Keratinocyte (primary cell): ENCODE results near the gene CFAP46. TPM values are rescaled to one million over a fixed set of nuclear protein-coding genes. Genes with fewer than 3 reads are reported as not detected.

Source experiments
- DNase-seq: peaks from one replicate; pipeline ENCODE4 v3.0.0-alpha.2; 2011; ENCODE audit warnings: low read depth, missing footprints, low spot score
- FAIRE-seq: peaks from 2 replicates; lab custom pipeline; 2011; peaks lifted over from hg19 to GRCh38; lab: Jason Lieb, UNC
- H2AFZ ChIP-seq: 2 replicates; pipeline ENCODE4 v1.6.0; 2012; ENCODE audit warnings: low read length, control low read depth, inconsistent platforms; ENCODE audit not compliant: control insufficient read depth
- H3K27ac ChIP-seq: 2 replicates; pipeline ENCODE4 v1.5.1; 2011; ENCODE audit warnings: low read length; ENCODE audit not compliant: control insufficient read depth, insufficient read depth
- H3K27me3 ChIP-seq: 3 replicates; pipeline ENCODE4 v1.6.0; 2011; ENCODE audit warnings: low read length; ENCODE audit not compliant: control insufficient read depth, insufficient read depth; ENCODE audit errors: extremely low read depth
- H3K36me3 ChIP-seq, 2 experiments: 2 replicates in 1 of 2; 3 replicates in 1 of 2; pipeline ENCODE4 v1.5.1; 2011; ENCODE audit warnings: low read length in 2 of 2, mild to moderate bottlenecking in 1 of 2; ENCODE audit not compliant: control insufficient read depth in 2 of 2, insufficient read depth in 2 of 2; ENCODE audit errors: extremely low read depth in 1 of 2
- H3K4me1 ChIP-seq: 3 replicates; pipeline ENCODE4 v1.5.1; 2011; ENCODE audit warnings: low read length; ENCODE audit not compliant: control insufficient read depth, insufficient read depth; ENCODE audit errors: extremely low read depth
- H3K4me2 ChIP-seq: 3 replicates; pipeline ENCODE4 v1.6.0; 2011; ENCODE audit warnings: low read depth, low read length; ENCODE audit not compliant: control insufficient read depth, insufficient read depth; ENCODE audit errors: extremely low read depth
- H3K4me3 ChIP-seq, 3 experiments: fragments of 200-600 bp in 1 of 3; sonication (generic) in 1 of 3; 2 replicates in 2 of 3; 3 replicates in 1 of 3; pipeline ENCODE4 v1.5.1; 2011 to 2016; ENCODE audit warnings: low read length in 3 of 3, mild to moderate bottlenecking in 3 of 3, control low read depth in 2 of 3, inconsistent platforms in 1 of 3, low read depth in 1 of 3, mixed read lengths in 1 of 3, mixed run types in 1 of 3, moderate library complexity in 1 of 3; ENCODE audit not compliant: control insufficient read depth in 2 of 3, insufficient read depth in 2 of 3; ENCODE audit errors: extremely low read depth in 1 of 3
- H3K79me2 ChIP-seq: 2 replicates; pipeline ENCODE4 v1.6.0; 2012; ENCODE audit warnings: low read length; ENCODE audit not compliant: control insufficient read depth, insufficient read depth
- H3K9ac ChIP-seq: 3 replicates; pipeline ENCODE4 v1.6.0; 2011; ENCODE audit warnings: low read length; ENCODE audit not compliant: control insufficient read depth, insufficient read depth; ENCODE audit errors: extremely low read depth
- H3K9me1 ChIP-seq: 3 replicates; pipeline ENCODE4 v1.6.0; 2011; ENCODE audit warnings: low read length; ENCODE audit not compliant: control insufficient read depth, insufficient read depth; ENCODE audit errors: extremely low read depth
- H3K9me3 ChIP-seq: 2 replicates; pipeline ENCODE4 v1.5.1; 2012; ENCODE audit warnings: low read depth, low read length; ENCODE audit not compliant: control insufficient read depth
- H4K20me1 ChIP-seq: 3 replicates; pipeline ENCODE4 v1.6.0; 2011; ENCODE audit warnings: low read length; ENCODE audit not compliant: control insufficient read depth, insufficient read depth; ENCODE audit errors: extremely low read depth
- CTCF ChIP-seq, 3 experiments: IDR thresholded peaks in 1 of 3; conservative IDR thresholded peaks in 1 of 3; optimal IDR thresholded peaks in 1 of 3; 2 replicates in 2 of 3; 3 replicates in 1 of 3; pipeline versions ENCODE3 to v1.5.1; 2011; ENCODE audit warnings: low read length in 3 of 3, mild to moderate bottlenecking in 3 of 3, moderate library complexity in 2 of 3, control low read depth in 1 of 3, inconsistent platforms in 1 of 3; ENCODE audit not compliant: insufficient read depth in 2 of 3; ENCODE audit errors: extremely low read depth in 1 of 3
- EZH2 ChIP-seq: IDR thresholded peaks from one replicate; pipeline ENCODE4 v1.6.1; 2012; ENCODE audit warnings: inconsistent platforms, mild to moderate bottlenecking, low read length, moderate library complexity
- dilution Hi-C: fragments of 300-500 bp; cut with MboI; formaldehyde crosslinking; loops from one replicate; pipeline ENCODE4 v1.7.0; 2020; ENCODE audit warnings: low sequenced_read_pairs; ENCODE audit not compliant: extremely low pct_ligation_motif_present
- polyA plus RNA-seq, 5 experiments: library from polyadenylated mRNA; depleted of rRNA in 3 of 5; stranded (reverse) in 3 of 5; stranded (forward) in 1 of 5; unstranded in 1 of 5; fragments of >200 nt; gene quantifications; 1 replicate in 1 of 5; 2 replicates in 3 of 5; 3 replicates in 1 of 5; pipeline versions ENCODE4 v1.2.1 to v1.2.3, GENCODE V29; 2011 to 2012; ENCODE audit warnings: missing spikeins in 2 of 5, low read depth in 1 of 5, low replicate concordance in 1 of 5

CFAP46 gene
- polyA plus RNA-seq, 1 donor (not counting 4 experiments of a cell fraction or from before 2014, with no cell fraction given) = 1.00 TPM

GRCh38 chr10:132890301-132890700, 52.1 kb downstream of the CFAP46 start:
- Histone ChIP-seq H3K4me2 (no peak overlapping the region), H3K9me1 (no peaks in the 10 kb centered on the region), H3K27ac (no peak overlapping the region), H4K20me1 (no peaks in the 10 kb centered on the region), H3K9me3 (no peaks in the 10 kb centered on the region), H3K4me3 (no peak overlapping the region), H3K9ac (no peak overlapping the region), H3K4me1 (peaks cover 6% of the 10 kb centered on the region), H3K79me2 (no peaks in the 10 kb centered on the region), H2AFZ (no peak overlapping the region), H3K27me3 (no peaks in the 10 kb centered on the region), H3K36me3 (no peaks in the 10 kb centered on the region)
- dilution Hi-C loops = no loop called here
- FAIRE-seq (no peak), DNase-seq (no peak)
- TF ChIP-seq CTCF (optimal IDR thresholded peaks at IDR 0.05 in 1 of 3, IDR thresholded peaks at IDR 0.05 in 1 of 3, conservative IDR thresholded peaks at IDR 0.05 in 1 of 3; ENCODE audit: extremely low read depth in 1 of 3, insufficient read depth in 2 of 3, low read length in 3 of 3) = no peak
- no peak for TF ChIP-seq EZH2

- no peak for FAIRE-seq
- dilution Hi-C loops = no loop called here
- TF ChIP-seq CTCF (optimal IDR thresholded peaks at IDR 0.05 in 1 of 3, IDR thresholded peaks at IDR 0.05 in 1 of 3, conservative IDR thresholded peaks at IDR 0.05 in 1 of 3; ENCODE audit: extremely low read depth in 1 of 3, insufficient read depth in 2 of 3, low read length in 3 of 3) (no peak), EZH2 (no peak)
- no peak overlapping the region for H2AFZ ChIP-seq
- no peaks in the 10 kb centered on the region for H3K36me3 ChIP-seq
- H3K9me3 ChIP-seq = no peaks in the 10 kb centered on the region
- no peak overlapping the region for H3K4me3 ChIP-seq
- no peak overlapping the region for H3K9ac ChIP-seq
- no peaks in the 10 kb centered on the region for H3K9me1 ChIP-seq
- peaks cover 6% of the 10 kb centered on the region for H3K4me1 ChIP-seq
- no peaks in the 10 kb centered on the region for H3K79me2 ChIP-seq
- H3K27ac ChIP-seq = no peak overlapping the region
- no peaks in the 10 kb centered on the region for H3K27me3 ChIP-seq
- DNase-seq = no peak
- no peak overlapping the region for H3K4me2 ChIP-seq
- H4K20me1 ChIP-seq = no peaks in the 10 kb centered on the region
These were observed 52.8 kb downstream of the CFAP46 start for GRCh38 chr10:132889556-132889955.
